Uterus (tissue), 4 donors: ENCODE data around the gene RTKN. TPM values are rescaled to one million over a fixed set of nuclear protein-coding genes. Genes with fewer than 3 reads are reported as not detected.

Experiments used
- DNase-seq, 2 donors: peaks; one replicate each; pipeline ENCODE4 v3.0.0-alpha.2; 2019 to 2020
- H3K27ac ChIP-seq, 2 donors: fragments of 200-600 bp; sonication (generic); 1 replicate in 1 of 2; 2 replicates in 1 of 2; pipeline ENCODE4 v1.5.1; 2016 to 2018
- H3K27me3 ChIP-seq, 2 donors: fragments of 200-600 bp; sonication (generic); one replicate each; pipeline ENCODE4 v1.5.1; 2018 to 2019; ENCODE audit warnings: control low read depth in 1 of 2
- H3K36me3 ChIP-seq, 2 donors: fragments of 200-600 bp; sonication (generic); one replicate each; pipeline ENCODE4 v1.5.1; 2019; ENCODE audit warnings: control low read depth in 1 of 2
- H3K4me1 ChIP-seq, 2 donors: fragments of 200-600 bp; sonication (generic); one replicate each; pipeline ENCODE4 v1.5.1; 2018 to 2019; ENCODE audit warnings: control low read depth in 1 of 2
- H3K4me3 ChIP-seq, 2 donors: fragments of 200-600 bp; sonication (generic); 1 replicate in 1 of 2; 2 replicates in 1 of 2; pipeline ENCODE4 v1.5.1; 2018 to 2019; ENCODE audit warnings: mild to moderate bottlenecking in 1 of 2
- H3K9me3 ChIP-seq, 2 donors: fragments of 200-600 bp; sonication (generic); one replicate each; pipeline ENCODE4 v1.5.1; 2019; ENCODE audit warnings: control low read depth in 1 of 2
- POLR2A ChIP-seq, 2 donors: fragments of 450-650 bp; IDR thresholded peaks; one replicate each; pipeline ENCODE4 v1.6.1; 2016; ENCODE audit warnings: antibody characterized with exemption in 2 of 2, mild to moderate bottlenecking in 1 of 2, moderate library complexity in 1 of 2
- intact Hi-C: fragments of 100-400 bp; cut with DNase I; formaldehyde crosslinking; loops from one replicate; pipeline ENCODE4 v1.15.1; 2023; ENCODE audit warnings: low total_unique reads
- total RNA-seq, 4 donors: library from RNA; depleted of rRNA in 3 of 4; stranded (reverse); fragments of >200 nt in 3 of 4; gene quantifications; one replicate each; pipeline versions ENCODE4 v1.1.0 to v1.2.4, GENCODE V29; 2014 to 2023
- TF ChIP-seq, protein P1 (sequence below), 4 experiments: fragments of 200-600 bp in 2 of 4; fragments of 450-650 bp in 2 of 4; sonication (generic) in 2 of 4; IDR thresholded peaks; one replicate each; pipeline ENCODE4 v1.5.1; 2016 to 2019; ENCODE audit warnings: antibody characterized with exemption in 4 of 4, mild to moderate bottlenecking in 2 of 4, moderate library complexity in 1 of 4
- donor health status: DM: yes; HTN: yes; CAD: no.

The RTKN gene
- total RNA-seq, 4 donors from 2014 or later: 9.8 to 36.3 (median 12.0) TPM

- H3K36me3 ChIP-seq: no peaks in the 10 kb centered on the region
- peak; percentile 96 to 97 for DNase-seq
- H3K9me3 ChIP-seq: no peaks in the 10 kb centered on the region
- peak within 1 kb of the TSS; percentile 64 to 71 for H3K4me3 ChIP-seq
- no peaks in the 10 kb centered on the region for H3K27me3 ChIP-seq
- TF ChIP-seq, protein P1, sequence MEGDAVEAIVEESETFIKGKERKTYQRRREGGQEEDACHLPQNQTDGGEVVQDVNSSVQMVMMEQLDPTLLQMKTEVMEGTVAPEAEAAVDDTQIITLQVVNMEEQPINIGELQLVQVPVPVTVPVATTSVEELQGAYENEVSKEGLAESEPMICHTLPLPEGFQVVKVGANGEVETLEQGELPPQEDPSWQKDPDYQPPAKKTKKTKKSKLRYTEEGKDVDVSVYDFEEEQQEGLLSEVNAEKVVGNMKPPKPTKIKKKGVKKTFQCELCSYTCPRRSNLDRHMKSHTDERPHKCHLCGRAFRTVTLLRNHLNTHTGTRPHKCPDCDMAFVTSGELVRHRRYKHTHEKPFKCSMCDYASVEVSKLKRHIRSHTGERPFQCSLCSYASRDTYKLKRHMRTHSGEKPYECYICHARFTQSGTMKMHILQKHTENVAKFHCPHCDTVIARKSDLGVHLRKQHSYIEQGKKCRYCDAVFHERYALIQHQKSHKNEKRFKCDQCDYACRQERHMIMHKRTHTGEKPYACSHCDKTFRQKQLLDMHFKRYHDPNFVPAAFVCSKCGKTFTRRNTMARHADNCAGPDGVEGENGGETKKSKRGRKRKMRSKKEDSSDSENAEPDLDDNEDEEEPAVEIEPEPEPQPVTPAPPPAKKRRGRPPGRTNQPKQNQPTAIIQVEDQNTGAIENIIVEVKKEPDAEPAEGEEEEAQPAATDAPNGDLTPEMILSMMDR (IDR thresholded peaks at IDR 0.05): peak in 2 of 4 experiments; percentile 32 to 48
- TF ChIP-seq POLR2A (IDR thresholded peaks at IDR 0.05): peak; percentile 48 to 60
- intact Hi-C loops: no loop called here
- peak within 1 kb of the TSS; percentile 49 to 71 for H3K27ac ChIP-seq
- H3K4me1 ChIP-seq: peaks cover 3 to 18% of the 10 kb centered on the region in 2 donors
These were observed 13.1 kb upstream of the RTKN start, which contains the start of gene INO80B for GRCh38 chr2:74454654-74455511. Gene INO80B, plus strand, starts transcription at chr2:74455087. Its CDS starts 30 bp downstream, at chr2:74455117.

- Histone ChIP-seq H3K27me3 (no peaks in the 10 kb centered on the region), H3K4me1 (peaks cover 0 to 6% of the 10 kb centered on the region in 2 donors), H3K9me3 (no peaks in the 10 kb centered on the region), H3K4me3 (no peak overlapping the region), H3K27ac (no peak overlapping the region), H3K36me3 (no peaks in the 10 kb centered on the region)
- TF ChIP-seq, protein P1 (IDR thresholded peaks at IDR 0.05): no peak
- no peak for DNase-seq
- intact Hi-C loops: no loop called here
These were observed 8.9 kb upstream of the RTKN start for GRCh38 chr2:74450570-74451190.

DNA sequence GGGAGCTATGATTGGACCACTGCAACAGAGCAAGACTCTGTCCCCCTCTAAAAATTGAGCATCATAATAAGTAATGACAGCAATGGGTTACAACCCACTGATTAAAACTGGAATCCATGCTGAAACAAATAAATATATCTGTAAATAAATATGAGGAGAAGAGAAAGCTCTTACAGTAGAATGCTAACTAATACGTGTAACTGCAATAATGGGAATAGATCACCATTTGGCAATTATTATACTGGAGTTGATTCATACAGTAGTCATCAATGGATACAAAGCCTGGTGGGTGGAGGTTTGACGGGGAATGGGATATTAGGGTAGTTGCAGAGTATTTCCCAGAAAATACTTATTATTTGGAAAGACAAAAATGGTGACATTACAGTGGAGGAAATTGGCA is 7.0 kb upstream of the RTKN start:
- TF ChIP-seq POLR2A (IDR thresholded peaks at IDR 0.05): no peak
- TF ChIP-seq, protein P1 (IDR thresholded peaks at IDR 0.05): no peak
- Histone ChIP-seq H3K4me3 (no peak overlapping the region), H3K36me3 (no peaks in the 10 kb centered on the region), H3K27ac (no peak overlapping the region), H3K9me3 (no peaks in the 10 kb centered on the region), H3K27me3 (no peaks in the 10 kb centered on the region), H3K4me1 (no peaks in the 10 kb centered on the region)
- DNase-seq: no peak
- intact Hi-C loops: no loop called here

DNA sequence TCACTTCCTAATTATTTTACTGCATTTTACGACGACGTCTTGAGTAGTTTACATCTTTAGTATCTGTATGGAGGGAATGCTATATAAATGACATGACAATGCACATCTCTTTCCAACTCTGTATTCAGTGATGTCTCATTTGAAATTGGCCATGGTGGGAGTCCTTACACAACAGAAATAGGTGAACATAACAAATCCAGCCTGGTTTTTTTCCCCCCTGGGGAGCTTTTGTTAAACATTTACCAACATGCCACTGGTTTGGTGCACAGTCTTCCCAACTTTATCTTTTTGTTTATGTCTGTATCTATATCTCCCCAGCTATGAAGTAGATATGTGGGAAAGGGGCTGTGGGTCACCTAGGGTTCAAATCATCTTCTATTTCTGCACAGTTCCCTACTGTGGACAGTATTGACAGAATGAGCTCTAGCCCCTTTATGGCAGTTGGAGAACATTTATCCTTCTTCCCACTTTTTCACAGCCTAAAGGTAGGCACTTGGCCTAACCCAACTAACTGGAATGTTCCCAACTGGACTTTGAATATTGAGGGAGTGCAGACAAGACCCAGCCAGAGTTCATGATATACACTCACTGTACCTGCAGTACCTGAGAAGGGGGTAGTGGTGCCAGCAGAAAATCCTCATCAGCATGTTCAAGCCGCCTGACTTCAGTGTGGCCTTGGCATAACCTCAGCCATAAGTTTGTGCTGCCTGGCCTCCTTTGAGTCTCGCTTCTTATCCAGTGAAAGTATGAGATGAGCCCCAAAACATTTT is 5.7 kb upstream of the RTKN start:
- H3K27ac ChIP-seq: no peak overlapping the region
- intact Hi-C loops: no loop called here
- no peak overlapping the region for H3K4me3 ChIP-seq
- no peak for TF ChIP-seq POLR2A (IDR thresholded peaks at IDR 0.05)
- TF ChIP-seq, protein P1 (IDR thresholded peaks at IDR 0.05): no peak
- no peak for DNase-seq
- no peaks in the 10 kb centered on the region for H3K27me3 ChIP-seq
- no peaks in the 10 kb centered on the region for H3K36me3 ChIP-seq
- no peaks in the 10 kb centered on the region for H3K4me1 ChIP-seq
- no peaks in the 10 kb centered on the region for H3K9me3 ChIP-seq
